Neural progenitor cell (in vitro differentiated cells): ENCODE results near the gene OR7E24.
"Not testable (repeated sequence)": the region's sequence is repeated elsewhere in the genome, so short reads cannot be mapped to it uniquely, and the experiment has no call there.

Experiments
- CTCF ChIP-seq: fragments of 200-600 bp; sonication (generic); IDR thresholded peaks from 2 replicates; pipeline ENCODE4 v1.5.1; 2017; ENCODE audit warnings: antibody characterized with exemption, mild to moderate bottlenecking
- EZH2 ChIP-seq: fragments of 200-600 bp; sonication (generic); IDR thresholded peaks from 2 replicates; pipeline ENCODE4 v1.6.1; 2017; ENCODE audit warnings: antibody characterized with exemption, mild to moderate bottlenecking, moderate library complexity

- not testable (repeated sequence) for TF ChIP-seq CTCF, EZH2
Observed at GRCh38 chr19:9283485-9283884, 32.8 kb downstream of the OR7E24 start.
